ENCODE measurements around the gene MARCHF6.
"Not testable (repeated sequence)": the region's sequence is repeated elsewhere in the genome, so short reads cannot be mapped to it uniquely, and the experiment has no call there.

MARCHF6 gene

GRCh38 chr5:10310835-10311570, 42.5 kb upstream of the MARCHF6 start:
- H2AFZ ChIP-seq (ENCODE audit: low read depth, low read length); H3K27ac ChIP-seq (ENCODE audit: low read length, poor library complexity, severe bottlenecking); H2BK120ac ChIP-seq (ENCODE audit: low read depth, low read length); H3K27me3 ChIP-seq (ENCODE audit: control insufficient read depth in 1 of 2, insufficient read depth in 1 of 2, low read length in 2 of 2); H4K91ac ChIP-seq (ENCODE audit: low read length); H3K79me1 ChIP-seq (replicated peaks; ENCODE audit: low read length, poor library complexity, severe bottlenecking); H3K14ac ChIP-seq (ENCODE audit: low read length in 2 of 2); H3K4ac ChIP-seq (ENCODE audit: low read depth in 1 of 2, low read length in 2 of 2); H2BK15ac ChIP-seq (ENCODE audit: low read depth, poor library complexity, severe bottlenecking); H3K4me2 ChIP-seq (ENCODE audit: low read length, poor library complexity, severe bottlenecking); H3K23ac ChIP-seq (ENCODE audit: low read length in 2 of 2); H3K9ac ChIP-seq (ENCODE audit: low read length); H3K36me3 ChIP-seq (ENCODE audit: control insufficient read depth in 1 of 2, insufficient read depth in 2 of 2, low read depth in 1 of 2, low read length in 2 of 2); H3K9me3 ChIP-seq (ENCODE audit: control insufficient read depth, low read length); H3K4me3 ChIP-seq (ENCODE audit: insufficient read depth in 1 of 2, low read depth in 1 of 2, low read length in 2 of 2); H2BK5ac ChIP-seq (ENCODE audit: low read depth, low read length, poor library complexity, severe bottlenecking); H4K8ac ChIP-seq (ENCODE audit: low read length); H2BK12ac ChIP-seq (ENCODE audit: low read length in 2 of 2); DNase-seq; H3K18ac ChIP-seq (ENCODE audit: low read depth in 1 of 2, low read length in 2 of 2); H2AK5ac ChIP-seq (ENCODE audit: low read length, severe bottlenecking); H3K4me1 ChIP-seq (ENCODE audit: control insufficient read depth, insufficient read depth, low read depth, low read length): not testable (repeated sequence)
- 81% methylated on average over 6 of the region's 8 CpGs for WGBS

- no peak for DNase-seq
- no peaks in the 10 kb centered on the region for H3K27me3 ChIP-seq (ENCODE audit: control insufficient read depth in 1 of 2, insufficient read depth in 1 of 2, low read length in 2 of 2)
Observed at GRCh38 chr5:10311595-10312425, 41.7 kb upstream of the MARCHF6 start.

GRCh38 chr5:10315201-10315600, 38.3 kb upstream of the MARCHF6 start:
- Histone ChIP-seq H2BK12ac (ENCODE audit: low read length in 2 of 2) (no peak overlapping the region), H3K9ac (ENCODE audit: low read length) (no peak overlapping the region), H3K79me1 (replicated peaks; ENCODE audit: low read length, poor library complexity, severe bottlenecking) (no peaks in the 10 kb centered on the region), H4K8ac (ENCODE audit: low read length) (no peak overlapping the region), H3K27ac (ENCODE audit: low read length, poor library complexity, severe bottlenecking) (no peak overlapping the region), H2BK5ac (ENCODE audit: low read depth, low read length, poor library complexity, severe bottlenecking) (no peak overlapping the region), H3K4me1 (ENCODE audit: control insufficient read depth, insufficient read depth, low read depth, low read length) (peaks cover 2% of the 10 kb centered on the region), H2BK15ac (ENCODE audit: low read depth, poor library complexity, severe bottlenecking) (no peak overlapping the region), H3K36me3 (ENCODE audit: control insufficient read depth in 1 of 2, insufficient read depth in 2 of 2, low read depth in 1 of 2, low read length in 2 of 2) (no peaks in the 10 kb centered on the region), H3K9me3 (ENCODE audit: control insufficient read depth, low read length) (no peaks in the 10 kb centered on the region), H3K14ac (ENCODE audit: low read length in 2 of 2) (no peak overlapping the region), H3K4me3 (ENCODE audit: insufficient read depth in 1 of 2, low read depth in 1 of 2, low read length in 2 of 2) (no peak overlapping the region), H3K27me3 (ENCODE audit: control insufficient read depth in 1 of 2, insufficient read depth in 1 of 2, low read length in 2 of 2) (no peaks in the 10 kb centered on the region), H2AK5ac (ENCODE audit: low read length, severe bottlenecking) (no peak overlapping the region), H3K23ac (ENCODE audit: low read length in 2 of 2) (no peak overlapping the region), H3K18ac (ENCODE audit: low read depth in 1 of 2, low read length in 2 of 2) (no peak overlapping the region), H3K4me2 (ENCODE audit: low read length, poor library complexity, severe bottlenecking) (no peak overlapping the region), H2BK120ac (ENCODE audit: low read depth, low read length) (no peak overlapping the region), H2AFZ (ENCODE audit: low read depth, low read length) (no peak overlapping the region), H3K4ac (ENCODE audit: low read depth in 1 of 2, low read length in 2 of 2) (no peak overlapping the region), H4K91ac (ENCODE audit: low read length) (no peak overlapping the region)
- WGBS = 91% methylated on average over 4 of the region's 5 CpGs
- no peak for DNase-seq

More at GRCh38 chr5:10311595-10312425, 41.7 kb upstream of the MARCHF6 start:
- no peak overlapping the region for H3K14ac ChIP-seq (ENCODE audit: low read length in 2 of 2)
- H3K4me3 ChIP-seq (ENCODE audit: insufficient read depth in 1 of 2, low read depth in 1 of 2, low read length in 2 of 2) = no peak overlapping the region
- 89% methylated on average over 9 of the region's 10 CpGs for WGBS
- no peak overlapping the region for H4K8ac ChIP-seq (ENCODE audit: low read length)
- no peak overlapping the region for H2BK5ac ChIP-seq (ENCODE audit: low read depth, low read length, poor library complexity, severe bottlenecking)
- H4K91ac ChIP-seq (ENCODE audit: low read length) = no peak overlapping the region
- H3K18ac ChIP-seq (ENCODE audit: low read depth in 1 of 2, low read length in 2 of 2) = no peak overlapping the region
- H3K9me3 ChIP-seq (ENCODE audit: control insufficient read depth, low read length) = no peaks in the 10 kb centered on the region
- H2AFZ ChIP-seq (ENCODE audit: low read depth, low read length) = no peak overlapping the region
- H2BK15ac ChIP-seq (ENCODE audit: low read depth, poor library complexity, severe bottlenecking) = no peak overlapping the region
- H3K27ac ChIP-seq (ENCODE audit: low read length, poor library complexity, severe bottlenecking) = no peak overlapping the region
- no peak overlapping the region for H3K4ac ChIP-seq (ENCODE audit: low read depth in 1 of 2, low read length in 2 of 2)
- no peak overlapping the region for H3K23ac ChIP-seq (ENCODE audit: low read length in 2 of 2)
- peaks cover 1% of the 10 kb centered on the region for H3K79me1 ChIP-seq (replicated peaks; ENCODE audit: low read length, poor library complexity, severe bottlenecking)
- no peak overlapping the region for H3K4me2 ChIP-seq (ENCODE audit: low read length, poor library complexity, severe bottlenecking)
- H3K36me3 ChIP-seq (ENCODE audit: control insufficient read depth in 1 of 2, insufficient read depth in 2 of 2, low read depth in 1 of 2, low read length in 2 of 2) = no peaks in the 10 kb centered on the region
- no peak overlapping the region for H2BK120ac ChIP-seq (ENCODE audit: low read depth, low read length)
- H2AK5ac ChIP-seq (ENCODE audit: low read length, severe bottlenecking) = no peak overlapping the region
- no peak overlapping the region for H2BK12ac ChIP-seq (ENCODE audit: low read length in 2 of 2)
- no peak overlapping the region for H3K9ac ChIP-seq (ENCODE audit: low read length)
- H3K4me1 ChIP-seq (ENCODE audit: control insufficient read depth, insufficient read depth, low read depth, low read length) = peaks cover 3% of the 10 kb centered on the region

- Histone ChIP-seq H3K4me2 (ENCODE audit: low read length, poor library complexity, severe bottlenecking) (no peak overlapping the region), H3K79me1 (replicated peaks; ENCODE audit: low read length, poor library complexity, severe bottlenecking) (no peaks in the 10 kb centered on the region), H3K18ac (ENCODE audit: low read depth in 1 of 2, low read length in 2 of 2) (no peak overlapping the region), H3K27me3 (ENCODE audit: control insufficient read depth in 1 of 2, insufficient read depth in 1 of 2, low read length in 2 of 2) (no peaks in the 10 kb centered on the region), H3K9me3 (ENCODE audit: control insufficient read depth, low read length) (no peaks in the 10 kb centered on the region), H3K4ac (ENCODE audit: low read depth in 1 of 2, low read length in 2 of 2) (no peak overlapping the region), H3K23ac (ENCODE audit: low read length in 2 of 2) (no peak overlapping the region), H4K91ac (ENCODE audit: low read length) (no peak overlapping the region), H3K36me3 (ENCODE audit: control insufficient read depth in 1 of 2, insufficient read depth in 2 of 2, low read depth in 1 of 2, low read length in 2 of 2) (no peaks in the 10 kb centered on the region), H4K8ac (ENCODE audit: low read length) (no peak overlapping the region), H3K9ac (ENCODE audit: low read length) (no peak overlapping the region), H2AFZ (ENCODE audit: low read depth, low read length) (no peak overlapping the region), H3K14ac (ENCODE audit: low read length in 2 of 2) (no peak overlapping the region), H2AK5ac (ENCODE audit: low read length, severe bottlenecking) (no peak overlapping the region), H3K4me1 (ENCODE audit: control insufficient read depth, insufficient read depth, low read depth, low read length) (no peaks in the 10 kb centered on the region), H2BK120ac (ENCODE audit: low read depth, low read length) (no peak overlapping the region), H2BK15ac (ENCODE audit: low read depth, poor library complexity, severe bottlenecking) (no peak overlapping the region), H3K27ac (ENCODE audit: low read length, poor library complexity, severe bottlenecking) (no peak overlapping the region), H2BK12ac (ENCODE audit: low read length in 2 of 2) (no peak overlapping the region), H2BK5ac (ENCODE audit: low read depth, low read length, poor library complexity, severe bottlenecking) (no peak overlapping the region), H3K4me3 (ENCODE audit: insufficient read depth in 1 of 2, low read depth in 1 of 2, low read length in 2 of 2) (no peak overlapping the region)
- WGBS = 95% methylated on average over 15 of the region's 15 CpGs
- no peak for DNase-seq
Observed at GRCh38 chr5:10315824-10316509, 37.5 kb upstream of the MARCHF6 start.
